ENCODE results near the gene GAS2L3. TPM values are rescaled to one million over a fixed set of nuclear protein-coding genes. Genes with fewer than 3 reads are reported as not detected.

The GAS2L3 gene
- polyA plus RNA-seq, 6 donors from 2014 or later, result not detected

Other genes with a start within 250 kb of the GAS2L3 start
- not detected for gene SLC17A8, start 216.6 kb upstream of the GAS2L3 start, polyA plus RNA-seq (ENCODE audit: low read depth in 6 of 6)
- gene NR1H4, start 99.8 kb upstream of the GAS2L3 start, polyA plus RNA-seq (ENCODE audit: low read depth in 6 of 6), result not detected
- gene ANO4, start 221.1 kb downstream of the GAS2L3 start, polyA plus RNA-seq (ENCODE audit: low read depth in 6 of 6), result not detected

All from naive B cell (primary cell).